ENCODE data around the gene NEURL1. TPM values are rescaled to one million over a fixed set of nuclear protein-coding genes. Genes with fewer than 3 reads are reported as not detected.
A peak's percentile ranks its signal among the peaks of the same experiment; 100 is the strongest.

NEURL1 gene
- total and polyA plus RNA-seq, 12 donors: 0.18 to 12.5 (median 2.3) TPM; not detected in 3

DNA sequence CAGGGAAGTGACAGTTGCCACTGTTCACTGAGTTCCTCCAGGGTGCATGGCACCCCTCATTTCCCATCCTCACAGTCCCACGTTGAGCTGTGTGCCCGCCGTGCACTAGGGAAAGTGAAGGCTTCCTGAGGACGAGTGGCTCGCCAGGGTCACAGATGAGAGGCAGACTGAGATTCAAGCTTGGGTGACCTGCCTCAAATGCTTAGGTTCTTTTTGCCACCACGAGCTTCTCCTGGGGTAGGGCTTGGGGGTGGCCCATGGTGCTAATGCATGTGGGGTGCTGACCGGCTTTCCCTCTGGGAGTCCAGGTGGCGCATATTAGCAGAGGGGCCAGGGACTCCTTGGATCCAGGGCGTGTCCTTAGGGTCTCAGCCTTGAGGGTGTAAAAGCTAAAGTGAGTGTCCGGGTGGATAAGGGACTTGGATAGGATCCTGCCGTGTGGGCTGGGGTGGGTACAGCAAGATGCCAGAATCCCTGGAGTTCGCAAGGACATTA lies 43.3 kb upstream of the NEURL1 start:
- peak overlapping the region in 1 of 4 donors; percentile 85 for H3K4me3 ChIP-seq
- WGBS, 4 donors: 73 to 84% (median 81%) methylated on average over 8 to 12 of the region's 12 CpGs
- no peaks in the 10 kb centered on the region for H3K27me3 ChIP-seq
- H3K36me3 ChIP-seq (replicated peaks in 1 of 2): peaks cover 0 to 49% of the 10 kb centered on the region in 2 donors
- intact Hi-C loops (cut with DNase I): no loop called here
- H3K4me1 ChIP-seq (replicated peaks in 1 of 2): peaks cover 29 to 64% of the 10 kb centered on the region in 2 donors
- no peak for TF ChIP-seq POLR2A (IDR thresholded peaks at IDR 0.05)
- TF ChIP-seq, protein P1, sequence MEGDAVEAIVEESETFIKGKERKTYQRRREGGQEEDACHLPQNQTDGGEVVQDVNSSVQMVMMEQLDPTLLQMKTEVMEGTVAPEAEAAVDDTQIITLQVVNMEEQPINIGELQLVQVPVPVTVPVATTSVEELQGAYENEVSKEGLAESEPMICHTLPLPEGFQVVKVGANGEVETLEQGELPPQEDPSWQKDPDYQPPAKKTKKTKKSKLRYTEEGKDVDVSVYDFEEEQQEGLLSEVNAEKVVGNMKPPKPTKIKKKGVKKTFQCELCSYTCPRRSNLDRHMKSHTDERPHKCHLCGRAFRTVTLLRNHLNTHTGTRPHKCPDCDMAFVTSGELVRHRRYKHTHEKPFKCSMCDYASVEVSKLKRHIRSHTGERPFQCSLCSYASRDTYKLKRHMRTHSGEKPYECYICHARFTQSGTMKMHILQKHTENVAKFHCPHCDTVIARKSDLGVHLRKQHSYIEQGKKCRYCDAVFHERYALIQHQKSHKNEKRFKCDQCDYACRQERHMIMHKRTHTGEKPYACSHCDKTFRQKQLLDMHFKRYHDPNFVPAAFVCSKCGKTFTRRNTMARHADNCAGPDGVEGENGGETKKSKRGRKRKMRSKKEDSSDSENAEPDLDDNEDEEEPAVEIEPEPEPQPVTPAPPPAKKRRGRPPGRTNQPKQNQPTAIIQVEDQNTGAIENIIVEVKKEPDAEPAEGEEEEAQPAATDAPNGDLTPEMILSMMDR (IDR thresholded peaks at IDR 0.05): no peak
- H3K9me3 ChIP-seq (replicated peaks in 1 of 3): no peaks in the 10 kb centered on the region
- H3K27ac ChIP-seq: peak overlapping the region in 3 of 5 donors; percentile 74 to 96 (median 92)
- no peak for DNase-seq

DNA sequence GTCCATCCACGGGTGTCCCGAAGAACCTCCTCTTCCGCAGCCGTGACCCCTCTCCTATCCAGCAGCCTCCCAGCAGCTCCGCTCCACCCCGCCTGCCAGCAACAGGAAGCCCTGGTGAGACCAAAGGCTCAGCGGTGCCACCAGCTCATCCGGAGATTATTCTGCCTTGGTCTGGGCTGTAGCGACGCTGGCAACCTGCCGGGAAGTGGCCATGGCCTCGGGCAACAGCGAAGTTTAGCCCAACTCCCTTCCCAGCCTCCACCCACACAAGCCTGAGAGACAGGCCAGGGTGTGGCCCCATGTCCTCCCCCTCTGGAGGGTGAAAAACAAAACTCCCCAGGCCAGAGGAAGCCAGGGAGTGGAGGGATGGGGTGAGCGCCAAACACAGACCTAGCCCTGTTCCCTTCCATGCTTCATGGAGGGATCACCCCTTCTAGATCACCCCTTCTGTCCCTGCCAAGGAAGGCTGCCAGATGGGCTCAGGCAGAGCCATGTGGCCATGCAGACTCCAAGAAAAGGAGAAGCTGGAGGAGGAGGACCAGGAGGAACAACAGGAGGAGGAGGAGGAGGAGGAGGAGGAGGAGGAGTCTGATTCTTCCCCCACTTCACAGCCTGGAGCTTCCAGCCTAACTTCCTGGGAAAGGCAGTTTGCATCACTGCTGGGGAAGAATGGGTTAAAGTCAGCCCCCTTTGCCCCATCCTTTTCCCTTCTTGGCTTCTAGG lies 42.3 kb upstream of the NEURL1 start:
- TF ChIP-seq POLR2A (IDR thresholded peaks at IDR 0.05): peak in 1 of 2 donors; percentile 46
- TF ChIP-seq, protein P1 (IDR thresholded peaks at IDR 0.05): no peak
- Histone ChIP-seq H3K9me3 (replicated peaks in 1 of 3) (no peaks in the 10 kb centered on the region), H3K4me1 (replicated peaks in 1 of 2) (peaks cover 19 to 54% of the 10 kb centered on the region in 2 donors), H3K4me3 (peak overlapping the region; percentile 31 to 85 (median 60)), H3K27me3 (no peaks in the 10 kb centered on the region), H3K27ac (peak overlapping the region; percentile 35 to 96 (median 74)), H3K36me3 (replicated peaks in 1 of 2) (peaks cover 0 to 43% of the 10 kb centered on the region in 2 donors)
- DNase-seq: peak; percentile 79 to 91 (median 89)
- intact Hi-C loops (cut with DNase I): no loop called here
- 3 to 12% (median 8%) methylated on average over 7 to 14 of the region's 14 CpGs for WGBS, 4 donors

DNA sequence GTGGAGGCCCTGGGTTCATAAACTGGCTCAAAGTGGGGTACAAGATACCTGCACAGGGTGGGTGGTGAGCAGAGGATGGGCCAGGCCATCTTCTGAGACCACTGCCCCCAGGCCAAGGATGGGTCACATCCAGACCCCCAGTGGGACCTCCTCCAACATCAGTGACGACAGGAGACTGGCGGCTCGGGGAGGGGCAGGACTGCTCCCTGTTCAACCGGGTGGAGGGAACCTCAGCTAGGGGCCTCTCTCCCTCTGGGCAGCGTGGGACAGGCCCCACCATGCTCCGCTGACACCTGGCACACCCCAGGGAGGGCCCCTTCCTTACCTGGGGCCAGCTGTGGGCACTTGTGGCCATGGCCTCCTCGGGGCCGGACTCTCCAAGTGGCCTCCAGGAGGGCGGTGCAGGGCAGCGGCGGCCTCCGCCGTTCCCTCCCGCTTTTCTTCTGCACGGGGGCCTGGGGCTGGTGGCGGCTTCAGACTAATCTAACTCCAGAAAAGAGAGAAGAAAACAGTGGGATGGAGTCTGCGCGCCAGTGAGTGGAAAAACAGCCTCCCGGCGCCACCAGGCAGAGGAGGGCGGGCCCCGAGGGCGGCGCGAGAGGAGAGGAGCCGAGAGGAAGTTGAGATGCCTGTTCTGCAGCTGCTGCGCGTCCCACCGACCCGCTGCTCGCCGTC lies 41.5 kb upstream of the NEURL1 start, which contains the start of gene CALHM2:
Gene CALHM2, minus strand, starts transcription at position 540 of the 675 bp plus-strand sequence. CDS start 2,429 bp downstream, outside the sequence.
- intact Hi-C loops (cut with DNase I): no loop called here
- peaks cover 13 to 47% of the 10 kb centered on the region in 2 donors for H3K4me1 ChIP-seq (replicated peaks in 1 of 2)
- DNase-seq: peak; percentile 57 to 78 (median 64)
- H3K27ac ChIP-seq: peak within 1 kb of the TSS; percentile 35 to 96 (median 74)
- 5 to 14% (median 9%) methylated on average over 11 to 32 of the region's 32 CpGs for WGBS, 4 donors
- TF ChIP-seq, protein P1 (IDR thresholded peaks at IDR 0.05): no peak
- TF ChIP-seq POLR2A (IDR thresholded peaks at IDR 0.05): no peak
- peak within 1 kb of the TSS; percentile 31 to 85 (median 60) for H3K4me3 ChIP-seq
- H3K9me3 ChIP-seq (replicated peaks in 1 of 3): no peaks in the 10 kb centered on the region
- H3K36me3 ChIP-seq (replicated peaks in 1 of 2): peaks cover 0 to 36% of the 10 kb centered on the region in 2 donors
- no peaks in the 10 kb centered on the region for H3K27me3 ChIP-seq
